Activated B cell treated with CpG ODN at 0.5 μM for 24 hours (primary cell): ENCODE data around the gene HOXB7. TPM values are rescaled to one million over a fixed set of nuclear protein-coding genes. Genes with fewer than 3 reads are reported as not detected.

Experiments used
- ATAC-seq: fragments of 200-7000 bp; cut with Tn5 transposase; one replicate; pipeline ENCODE4 v1.10.0; 2021; ENCODE audit warnings: low read depth, mild to moderate bottlenecking, moderate library complexity
- CTCF ChIA-PET: fragments of 350-600 bp; sonication (Branson Sonifier 250); formaldehyde crosslinking; loops from one replicate; lab custom pipeline; 2021; ENCODE audit warnings: antibody characterized with exemption; lab: Charles Lee
- POLR2A ChIA-PET: fragments of 350-600 bp; sonication (Branson Sonifier 250); formaldehyde crosslinking; loops from one replicate; lab custom pipeline; 2021; ENCODE audit warnings: antibody characterized with exemption; lab: Charles Lee
- DNase-seq: peaks from one replicate; pipeline ENCODE4 v3.0.0; 2022
- H3K27ac Mint-ChIP-seq: one replicate; pipeline ENCODE4 v1.8.0; 2020; ENCODE audit warnings: mixed read lengths
- H3K27me3 Mint-ChIP-seq: one replicate; pipeline ENCODE4 v1.8.0; 2021; ENCODE audit warnings: mixed read lengths
- H3K36me3 Mint-ChIP-seq: one replicate; pipeline ENCODE4 v1.8.0; 2021; ENCODE audit warnings: low read depth, mixed read lengths
- H3K4me1 Mint-ChIP-seq: one replicate; pipeline ENCODE4 v1.8.0; 2021; ENCODE audit warnings: mixed read lengths
- H3K4me3 Mint-ChIP-seq: one replicate; pipeline ENCODE4 v1.8.0; 2020; ENCODE audit warnings: mild to moderate bottlenecking, mixed read lengths
- H3K9me3 Mint-ChIP-seq: one replicate; pipeline ENCODE4 v1.8.0; 2020; ENCODE audit warnings: mixed read lengths
- CTCF ChIP-seq: fragments of 200-600 bp; IDR thresholded peaks from one replicate; pipeline ENCODE4 v1.8.0; 2022; ENCODE audit warnings: antibody characterized with exemption, mild to moderate bottlenecking
- intact Hi-C: fragments of 100-400 bp; cut with micrococcal nuclease; formaldehyde crosslinking; loops from one replicate; pipeline ENCODE4 v1.15.1; 2024
- total RNA-seq: library from RNA; stranded (reverse); gene quantifications from 2 replicates; pipeline ENCODE4 v1.2.3, GENCODE V29; 2022

The HOXB7 gene
- total RNA-seq, result 0.60 and 0.93 TPM in 2 replicates

- POLR2A ChIA-PET, result interaction anchor here (0.6 to 0.7 kb wide), 3 partner anchors 9 to 562 kb away, joined by 3 to 5 read pairs (median 5); no protein-coding TSS in a partner anchor
- TF ChIP-seq CTCF, result no peak
- CTCF ChIA-PET, result interaction anchor here (2.7 kb wide), 1 partner anchor 9 kb away, joined by 16 read pairs; no protein-coding TSS in a partner anchor
- peak within 1 kb of the TSS; percentile 59 for H3K27ac Mint-ChIP-seq
- peak within 1 kb of the TSS; percentile 95 for H3K4me3 Mint-ChIP-seq
- DNase-seq, result peak; percentile 68
- H3K36me3 Mint-ChIP-seq, result peaks cover 7% of the 10 kb centered on the region
- H3K27me3 Mint-ChIP-seq, result peaks cover 42% of the 10 kb centered on the region
- peaks cover 37% of the 10 kb centered on the region for H3K4me1 Mint-ChIP-seq
- H3K9me3 Mint-ChIP-seq, result no peaks in the 10 kb centered on the region
- ATAC-seq, result peak; percentile 43
- intact Hi-C loops, result loop anchor here (1.0 to 10.0 kb wide), 4 partner anchors 32 to 766 kb away; partner anchors contain the start of genes HOXB4, IGF2BP1 and SCRN2
Measured at GRCh38 chr17:48610282-48611211, at the start of gene HOXB7. TSS of gene HOXB7 (minus strand) at chr17:48611017. CDS start at chr17:48610918, 99 bp downstream.

- Mint-ChIP-seq H3K4me3 (no peak overlapping the region), H3K36me3 (no peaks in the 10 kb centered on the region), H3K27ac (no peak overlapping the region), H3K9me3 (no peaks in the 10 kb centered on the region), H3K4me1 (peaks cover 5% of the 10 kb centered on the region), H3K27me3 (peaks cover 11% of the 10 kb centered on the region)
- POLR2A ChIA-PET, result no interaction called here
- CTCF ChIA-PET, result no interaction called here
- ATAC-seq, result no peak
- intact Hi-C loops, result no loop called here
- DNase-seq, result no peak
- TF ChIP-seq CTCF, result no peak
Measured at GRCh38 chr17:48655913-48656312, 45.1 kb upstream of the HOXB7 start.

GRCh38 chr17:48649741-48650140, 38.9 kb upstream of the HOXB7 start:
- DNase-seq, result no peak
- Mint-ChIP-seq H3K27me3 (peaks cover 33% of the 10 kb centered on the region), H3K4me1 (peaks cover 24% of the 10 kb centered on the region), H3K27ac (no peak overlapping the region), H3K36me3 (no peaks in the 10 kb centered on the region), H3K9me3 (no peaks in the 10 kb centered on the region), H3K4me3 (no peak overlapping the region)
- no peak for ATAC-seq
- no peak for TF ChIP-seq CTCF
- POLR2A ChIA-PET, result interaction anchor here (0.7 kb wide), 1 partner anchor 874 kb away, joined by 8 read pairs; no protein-coding TSS in a partner anchor
- intact Hi-C loops, result no loop called here
- CTCF ChIA-PET, result no interaction called here

GRCh38 chr17:48647963-48648245, 37.1 kb upstream of the HOXB7 start:
- Mint-ChIP-seq H3K4me1 (peaks cover 24% of the 10 kb centered on the region), H3K27ac (no peak overlapping the region), H3K36me3 (no peaks in the 10 kb centered on the region), H3K4me3 (peak overlapping the region; percentile 89), H3K27me3 (peaks cover 50% of the 10 kb centered on the region), H3K9me3 (no peaks in the 10 kb centered on the region)
- DNase-seq, result no peak
- no peak for TF ChIP-seq CTCF
- intact Hi-C loops, result no loop called here
- POLR2A ChIA-PET, result no interaction called here
- ATAC-seq, result no peak
- CTCF ChIA-PET, result interaction anchor here (2.8 kb wide), 1 partner anchor 12 kb away, joined by 11 read pairs; no protein-coding TSS in a partner anchor
